AG08395 (cell line): ENCODE data around the gene SPAG5.
A peak's percentile ranks its signal among the peaks of the same experiment; 100 is the strongest.
"Not testable (repeated sequence)": the region's sequence is repeated elsewhere in the genome, so short reads cannot be mapped to it uniquely, and the experiment has no call there.

Source experiments
- DNase-seq: peaks from one replicate; pipeline ENCODE4 v3.0.0; 2012; ENCODE audit warnings: mixed read lengths, low spot score

SPAG5 gene

DNA sequence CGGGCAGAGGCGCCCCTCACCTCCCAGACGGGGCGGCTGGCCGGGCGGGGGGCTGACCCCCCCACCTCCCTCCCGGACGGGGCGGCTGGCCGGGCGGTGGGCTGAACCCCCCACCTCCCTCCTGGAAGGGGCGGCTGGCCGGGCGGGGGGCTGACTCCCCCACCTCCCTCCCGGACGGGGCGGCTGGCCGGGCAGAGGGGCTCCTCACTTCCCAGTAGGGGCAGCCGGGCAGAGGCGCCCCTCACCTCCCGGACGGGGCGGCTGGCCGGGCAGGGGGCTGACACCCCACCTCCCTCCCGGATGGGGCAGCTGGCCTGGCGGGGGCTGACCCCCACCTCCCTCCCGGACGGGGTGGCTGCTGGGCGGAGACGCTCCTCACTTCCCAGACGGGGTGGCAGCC, 5.2 kb upstream of the SPAG5 start:
- not testable (repeated sequence) for DNase-seq

DNA sequence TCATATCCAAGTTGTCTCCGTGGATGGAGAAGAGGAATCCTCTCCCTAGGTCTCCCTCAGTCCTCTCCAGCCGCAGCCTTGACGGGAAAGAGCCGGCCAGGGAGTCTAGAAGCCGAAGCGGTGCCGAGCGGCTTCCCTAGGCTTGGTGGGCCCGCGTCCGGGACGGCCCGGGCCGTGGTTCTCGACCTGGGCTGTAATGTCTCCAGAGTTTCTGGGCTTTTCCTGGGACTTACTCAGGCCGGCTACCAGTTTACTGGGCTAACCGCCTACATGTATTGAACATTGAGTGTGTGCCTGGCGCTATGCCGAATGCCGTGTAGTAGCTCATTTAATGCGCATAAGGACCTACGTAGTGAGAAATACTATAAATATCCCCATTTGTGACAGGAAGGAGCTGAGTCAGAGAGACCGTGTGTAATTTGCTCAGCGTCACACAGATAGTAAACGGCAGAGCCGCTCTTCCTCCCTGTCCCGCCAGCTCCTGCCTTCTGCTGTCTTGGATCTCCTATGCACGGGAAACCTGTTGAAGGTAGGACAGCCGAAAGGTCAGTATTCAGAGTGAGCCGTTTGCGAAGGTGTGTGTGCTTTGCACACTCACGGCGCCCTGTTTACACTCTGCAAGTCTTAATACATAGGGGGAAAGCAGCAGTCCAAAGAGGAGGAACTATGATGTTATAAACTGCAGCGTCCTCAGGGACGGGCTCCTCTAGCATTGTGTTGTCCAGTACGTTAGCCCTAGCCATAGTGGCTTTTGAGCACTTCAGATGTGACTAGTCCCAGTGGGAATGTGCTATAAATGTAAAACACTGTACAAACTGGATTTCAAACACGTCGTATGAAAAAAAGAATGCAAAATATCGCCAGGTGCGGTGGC, 723 bp upstream of the SPAG5 start:
- DNase-seq, result peak; percentile 85

DNA sequence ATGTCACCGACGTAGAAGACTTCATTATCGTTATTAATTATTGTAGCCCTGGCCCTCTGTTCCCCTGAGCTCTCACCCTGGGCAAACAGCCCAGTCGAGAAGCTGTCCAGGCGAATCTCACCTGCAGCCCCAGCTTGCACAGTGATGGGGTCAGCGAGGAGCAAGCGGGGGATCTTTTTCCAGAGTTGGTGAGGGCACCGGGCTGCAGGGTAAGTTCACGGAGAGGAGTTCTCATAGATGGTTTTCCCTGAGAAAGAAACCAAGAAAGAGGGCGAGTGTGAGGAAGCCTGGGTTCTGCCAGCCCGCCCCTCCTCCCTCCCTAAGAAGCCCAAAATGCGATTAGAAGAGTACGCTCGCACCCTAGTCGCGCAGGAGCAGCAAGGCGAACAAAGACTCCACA, 436 bp downstream of the SPAG5 start:
- no peak for DNase-seq

DNA sequence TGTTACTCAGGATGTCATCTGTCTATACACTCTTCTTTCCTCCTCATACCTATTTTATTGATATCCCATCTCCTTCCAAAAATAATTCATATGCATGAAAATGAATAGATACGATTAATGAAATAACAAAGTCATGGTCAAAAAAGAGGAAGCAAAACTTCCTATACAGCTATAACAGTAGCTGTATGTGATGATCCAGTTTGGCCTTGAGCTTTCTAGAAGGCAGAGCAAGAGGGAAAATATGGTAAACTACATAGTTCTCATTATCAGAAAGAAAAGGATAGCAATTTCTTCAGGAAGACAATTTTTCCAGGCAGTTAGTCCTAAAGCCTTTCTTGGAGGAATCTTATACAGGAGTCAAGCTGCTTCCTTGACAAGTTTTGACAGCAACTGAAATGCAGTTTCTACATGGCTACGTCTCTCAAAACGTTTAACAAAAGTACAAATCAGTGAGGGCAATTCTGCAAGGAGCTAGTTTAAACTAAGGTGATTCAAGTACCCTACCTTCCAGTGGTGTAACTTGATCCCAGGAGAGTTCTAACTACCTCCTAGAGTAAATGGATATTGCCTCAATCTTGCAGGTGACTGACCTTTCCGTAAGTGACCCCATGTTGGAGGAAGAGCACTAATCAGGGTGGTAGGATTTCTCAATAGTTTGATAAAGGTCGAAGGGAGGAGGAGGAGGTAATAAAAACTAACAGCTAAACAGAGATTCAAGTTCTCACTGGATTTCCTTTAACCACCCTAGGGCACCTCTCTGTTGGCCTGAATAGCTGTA, 1.0 kb downstream of the SPAG5 start:
- DNase-seq, result no peak

DNA sequence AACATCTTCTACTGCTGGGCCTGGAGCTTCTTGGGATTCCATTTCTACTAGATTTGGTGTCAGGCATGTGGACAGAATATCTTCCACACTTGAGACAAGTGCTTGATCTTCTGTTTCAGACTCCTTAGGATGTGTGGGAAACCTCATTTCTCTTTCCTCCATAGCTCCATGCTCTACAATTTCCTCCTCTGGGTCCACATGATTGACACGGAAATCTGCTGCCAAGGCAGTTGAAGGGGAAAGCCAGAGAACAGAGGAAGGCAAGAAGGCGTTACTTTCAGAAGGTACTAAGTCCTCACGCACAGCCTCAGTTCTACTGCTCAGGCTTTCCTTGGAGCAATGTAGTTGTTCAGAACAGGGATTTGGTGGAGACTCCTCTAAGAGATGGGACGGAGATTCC, 6.6 kb downstream of the SPAG5 start:
- DNase-seq, result no peak

DNA sequence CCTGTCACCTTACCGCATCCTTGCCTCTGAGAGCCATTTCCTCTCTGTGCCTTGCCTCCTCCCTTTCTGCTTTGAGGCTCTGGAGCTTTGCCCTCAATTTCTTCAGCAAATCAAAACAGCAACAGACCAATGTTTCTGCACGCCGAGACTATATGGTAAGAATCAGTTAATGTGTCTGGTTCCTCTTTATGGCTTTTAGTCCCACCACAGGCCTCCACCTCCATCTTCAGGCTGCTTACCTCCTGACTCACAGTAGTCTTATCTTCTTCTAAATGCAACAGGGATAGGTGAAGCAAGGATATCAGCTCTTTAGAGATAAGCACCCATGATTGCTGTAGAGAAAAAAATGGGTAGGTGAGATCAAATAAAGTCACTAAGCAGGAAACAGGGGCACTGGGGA, 13.0 kb downstream of the SPAG5 start:
- DNase-seq, result no peak

DNA sequence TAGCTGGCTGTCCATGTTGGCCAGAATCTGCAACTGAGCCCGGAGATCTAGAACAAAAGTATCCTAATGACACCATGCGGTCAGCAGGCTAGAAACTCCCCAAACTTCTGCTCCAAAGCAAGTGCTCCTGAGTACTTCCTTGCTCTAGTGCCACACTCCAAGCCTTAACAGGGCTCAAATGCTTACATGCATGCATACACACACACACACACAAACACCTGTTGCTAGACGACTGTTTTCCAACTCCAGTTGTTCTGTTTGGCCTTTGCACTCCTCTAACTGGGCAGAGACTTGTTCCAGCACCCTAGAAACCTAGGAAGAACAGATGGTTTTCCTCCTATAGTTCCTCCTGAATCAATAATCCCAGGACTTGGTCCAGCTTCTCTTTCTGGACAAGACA, 14.4 kb downstream of the SPAG5 start:
- no peak for DNase-seq

DNA sequence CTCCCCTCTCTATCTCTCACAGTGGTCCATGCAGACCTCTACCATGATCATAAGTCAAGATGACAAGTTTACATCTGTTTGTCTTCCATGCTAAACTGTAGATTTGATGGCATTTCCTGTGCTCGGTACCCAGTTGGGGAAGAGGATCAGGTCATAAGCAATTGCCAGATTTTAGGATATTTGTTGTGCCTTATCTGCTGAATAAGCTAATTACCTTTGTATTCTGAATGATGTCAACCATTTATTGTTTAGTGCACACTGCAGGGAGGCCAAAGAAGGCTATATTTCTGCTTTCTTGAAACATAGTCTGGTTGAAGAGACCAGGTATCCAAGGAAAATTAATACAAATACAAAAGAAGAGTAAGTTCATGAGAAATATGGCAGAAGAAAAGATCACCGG, 16.3 kb downstream of the SPAG5 start:
- no peak for DNase-seq

DNA sequence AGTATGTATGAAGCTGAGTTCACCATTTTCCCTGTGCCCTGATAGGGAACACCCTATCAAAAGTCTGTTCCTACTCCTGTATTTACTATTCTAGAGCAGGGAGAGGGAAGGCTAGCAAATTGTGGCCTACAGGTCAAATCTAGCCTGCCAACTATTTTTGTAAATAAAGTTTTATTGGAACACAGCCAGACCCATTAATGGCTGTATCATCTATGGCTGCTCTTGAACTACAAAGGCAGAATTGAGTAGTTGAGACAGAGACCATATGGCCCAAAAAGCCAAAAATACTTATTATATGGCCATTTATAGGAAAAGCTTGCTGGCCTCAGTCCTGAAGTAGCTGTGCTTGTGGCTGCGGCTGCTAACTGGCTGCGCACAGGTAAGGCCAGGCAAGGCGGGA, 17.9 kb downstream of the SPAG5 start:
- DNase-seq, result no peak

DNA sequence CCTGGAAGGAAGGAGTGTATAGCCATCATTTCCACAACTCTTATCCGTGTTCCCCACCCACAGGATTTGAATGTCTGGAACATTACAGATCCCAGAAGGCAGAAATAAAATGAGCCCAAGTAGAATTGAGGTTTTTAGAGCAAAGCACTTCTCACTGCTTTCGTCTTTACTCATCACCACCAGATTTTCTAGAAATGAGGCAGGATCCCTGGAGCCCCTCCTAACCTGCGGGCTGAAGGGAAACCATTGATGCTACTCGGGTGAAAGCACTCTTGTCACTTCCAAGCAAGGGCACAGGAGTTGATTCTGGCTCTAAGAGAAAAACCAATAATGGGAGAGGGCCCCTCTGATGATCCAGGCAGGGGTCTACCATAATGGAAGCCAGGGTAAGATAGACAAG, 19.3 kb downstream of the SPAG5 start:
- DNase-seq, result no peak

DNA sequence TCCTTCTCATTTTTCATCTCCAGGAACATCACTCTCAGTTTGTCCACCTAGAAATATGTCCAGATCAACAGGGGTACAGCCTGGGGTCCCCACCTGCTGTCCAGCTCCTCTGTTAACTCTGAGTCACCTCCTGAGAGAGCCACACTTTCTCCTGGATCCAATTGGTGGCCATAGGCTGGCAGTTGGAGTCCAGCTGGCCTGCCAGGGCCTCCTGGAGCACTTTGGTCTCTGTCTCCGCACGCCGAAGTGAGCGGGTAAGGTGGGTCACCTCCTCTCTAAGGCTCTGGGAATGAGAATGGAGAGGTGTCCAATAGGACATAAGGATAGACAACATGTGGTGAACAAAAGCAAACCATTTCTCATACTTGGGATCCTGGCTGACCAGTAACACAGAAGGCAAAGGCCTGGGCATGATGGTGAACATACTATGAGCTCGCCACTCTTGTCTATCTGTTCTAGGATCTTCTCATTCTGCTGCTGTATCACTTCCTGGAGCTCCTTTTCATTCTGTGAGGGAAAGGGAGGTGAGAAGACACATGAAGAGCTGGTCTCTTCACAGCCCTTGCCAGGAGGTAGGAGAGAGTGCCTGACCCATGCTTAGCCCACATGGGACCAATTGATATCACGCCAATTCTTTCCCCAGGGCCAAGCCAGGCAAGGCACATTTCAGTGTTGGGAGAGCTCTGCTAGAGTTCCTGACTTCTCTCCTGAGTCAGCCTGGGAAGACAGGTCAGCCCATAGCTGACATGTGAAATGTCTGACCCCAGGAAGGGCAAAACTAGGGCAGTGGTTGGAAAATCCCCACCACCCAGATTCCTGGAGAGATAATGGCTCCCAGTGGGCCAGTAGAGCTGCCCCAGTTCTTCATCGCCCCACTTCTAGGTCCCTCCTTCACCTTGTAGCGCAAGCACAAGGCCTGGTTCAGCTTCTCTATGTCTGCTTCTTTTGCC, 20.3 kb downstream of the SPAG5 start:
- DNase-seq, result no peak

DNA sequence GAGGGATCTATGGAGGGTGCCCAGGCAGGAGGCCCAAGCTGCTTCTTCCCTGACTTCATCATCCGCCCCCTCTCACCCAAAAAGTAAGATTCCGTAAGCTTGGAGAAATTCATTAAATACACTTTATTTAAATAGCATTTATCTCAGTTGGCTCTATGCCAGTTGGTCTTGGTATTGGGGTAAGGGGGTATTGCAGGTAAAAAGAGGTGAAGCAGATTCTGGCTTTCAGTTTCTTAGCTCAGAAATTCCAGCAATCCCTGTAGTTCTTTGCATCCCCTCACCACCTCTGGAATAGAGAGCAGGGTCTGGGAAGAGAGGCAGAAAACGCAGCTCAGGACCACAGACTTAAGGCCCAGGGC, 21.4 kb downstream of the SPAG5 start:
- DNase-seq, result no peak

DNA sequence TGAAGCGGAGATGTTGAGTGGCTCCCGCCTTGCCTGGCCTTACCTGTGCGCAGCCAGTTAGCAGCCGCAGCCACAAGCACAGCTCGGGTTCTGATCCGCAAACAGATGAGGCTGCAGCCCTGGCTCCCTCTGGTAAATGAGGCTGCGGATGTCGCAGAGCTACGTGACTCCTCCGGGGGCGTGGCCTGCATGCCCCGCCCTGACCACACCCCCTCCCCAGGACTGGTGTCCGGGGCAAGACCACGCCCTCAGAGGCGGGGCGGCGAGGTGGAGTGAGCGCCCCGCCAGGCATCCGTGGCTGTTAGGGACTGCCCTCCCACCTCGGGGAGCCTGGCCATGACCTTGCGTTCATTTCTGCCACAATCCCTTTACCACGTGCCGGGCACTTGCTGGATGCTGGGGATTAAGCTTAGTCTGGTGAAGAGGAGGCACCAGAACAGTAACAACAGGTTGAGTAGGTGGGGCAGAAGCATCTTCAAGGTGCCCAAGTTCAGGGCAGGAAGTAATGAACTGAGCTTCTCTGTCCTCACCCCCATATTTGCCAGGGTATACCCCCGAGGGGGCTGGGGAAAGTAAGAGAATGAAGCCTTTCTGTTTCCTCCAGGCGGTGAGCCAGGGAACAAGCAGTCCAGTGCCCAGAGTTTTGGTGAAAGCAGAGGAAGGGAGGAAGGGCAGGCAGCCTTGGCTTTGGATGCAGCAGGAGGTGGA, 21.9 kb downstream of the SPAG5 start, which contains the start of gene ALDOC:
Gene ALDOC (minus strand): TSS at position 138 of the 708 bp plus-strand sequence. CDS start 1,363 bp downstream, outside the sequence.
- peak; percentile 99 for DNase-seq

DNA sequence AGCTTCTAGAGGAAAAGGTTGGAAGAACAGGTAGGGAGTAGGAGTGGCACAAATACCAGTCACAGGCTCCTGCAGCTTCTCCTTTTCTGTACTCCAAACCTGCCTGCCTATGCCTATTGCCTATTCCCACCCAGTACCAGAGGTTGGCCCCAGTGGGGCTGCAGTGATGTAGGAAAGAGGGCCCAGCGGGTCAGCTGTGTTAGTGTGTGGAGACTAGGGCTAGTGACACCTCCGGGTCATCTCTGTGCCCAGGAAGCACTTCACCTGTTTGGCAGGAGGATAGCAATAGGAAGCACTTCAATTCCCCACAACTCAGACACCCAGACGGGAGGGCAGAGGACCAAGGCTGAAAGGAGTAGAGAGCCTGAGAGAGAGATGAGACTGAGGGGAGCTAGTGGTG, 22.8 kb downstream of the SPAG5 start:
- DNase-seq, result not testable (repeated sequence)

DNA sequence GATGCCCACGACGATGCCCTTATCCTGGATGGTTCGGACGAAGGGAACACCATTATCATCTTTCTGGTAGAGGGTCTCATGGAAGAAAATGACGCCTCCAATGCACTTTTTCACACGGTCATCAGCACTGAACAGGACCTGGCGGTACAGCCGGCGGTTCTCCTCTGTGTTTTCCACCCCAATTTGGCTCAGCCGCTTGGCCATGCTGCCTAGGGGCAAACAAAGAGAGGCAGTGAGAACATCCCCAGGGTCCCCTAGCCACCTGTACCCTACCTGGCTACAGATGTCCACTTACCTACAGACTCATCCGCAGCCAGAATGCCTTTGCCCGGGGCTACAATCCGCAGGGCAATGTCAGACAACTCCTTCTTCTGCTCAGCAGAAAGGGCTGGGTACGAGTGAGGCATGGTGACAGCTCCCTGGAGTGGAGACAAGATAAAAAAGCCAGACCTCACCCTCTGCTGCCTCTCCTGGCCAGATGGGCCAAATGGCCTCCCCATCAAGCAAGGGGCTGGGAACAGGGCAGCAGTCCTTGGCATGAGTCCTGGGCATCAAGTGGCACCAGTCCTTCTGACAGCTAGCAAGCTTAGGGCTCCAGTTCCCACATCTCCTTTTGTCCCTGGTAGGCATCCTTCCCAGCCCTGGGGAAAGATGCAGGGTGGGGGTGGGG, 23.6 kb downstream of the SPAG5 start:
- no peak for DNase-seq

DNA sequence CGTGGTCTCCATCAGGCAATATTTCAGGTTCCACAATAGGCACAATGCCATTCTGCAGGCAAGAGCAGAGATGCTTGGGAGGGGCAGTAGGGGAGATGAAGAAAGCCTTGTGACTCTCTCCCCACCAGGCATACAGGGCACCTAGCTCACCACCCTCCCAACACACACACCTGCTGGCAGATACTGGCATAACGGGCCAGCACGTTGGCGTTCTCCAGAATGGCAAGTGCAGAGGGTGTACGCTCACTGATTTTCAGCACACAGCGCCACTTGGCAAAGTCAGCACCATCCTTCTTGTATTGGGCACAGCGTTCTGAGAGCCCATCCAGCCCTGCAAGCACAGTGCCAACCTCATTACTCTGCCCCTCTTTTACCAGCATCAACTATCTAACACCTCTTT, 24.3 kb downstream of the SPAG5 start:
- no peak for DNase-seq

DNA sequence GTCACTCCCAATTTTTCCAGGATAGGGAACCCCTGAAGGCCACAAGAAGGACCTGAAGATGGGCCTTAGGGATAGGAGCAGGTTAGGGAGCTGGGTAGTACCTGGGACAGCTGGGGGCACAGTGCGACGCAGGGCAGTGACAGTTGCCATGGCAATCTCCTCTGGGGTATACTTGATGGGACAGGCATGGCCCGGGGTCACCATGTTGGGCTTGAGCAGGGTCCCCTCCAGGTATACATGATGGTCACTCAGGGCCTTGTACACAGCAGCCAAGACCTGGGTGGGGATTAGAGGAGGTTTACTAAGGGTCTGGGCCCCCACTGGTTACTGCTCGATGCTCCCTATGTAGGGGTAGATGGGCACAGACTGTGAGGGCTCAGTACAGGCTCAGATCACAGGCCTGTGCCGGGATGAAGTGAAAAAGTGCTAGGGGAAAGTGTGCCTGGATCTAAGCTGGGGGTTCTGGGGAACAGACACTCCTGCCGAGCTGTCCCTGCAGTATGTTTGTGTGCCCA, 24.8 kb downstream of the SPAG5 start:
- DNase-seq, result no peak

DNA sequence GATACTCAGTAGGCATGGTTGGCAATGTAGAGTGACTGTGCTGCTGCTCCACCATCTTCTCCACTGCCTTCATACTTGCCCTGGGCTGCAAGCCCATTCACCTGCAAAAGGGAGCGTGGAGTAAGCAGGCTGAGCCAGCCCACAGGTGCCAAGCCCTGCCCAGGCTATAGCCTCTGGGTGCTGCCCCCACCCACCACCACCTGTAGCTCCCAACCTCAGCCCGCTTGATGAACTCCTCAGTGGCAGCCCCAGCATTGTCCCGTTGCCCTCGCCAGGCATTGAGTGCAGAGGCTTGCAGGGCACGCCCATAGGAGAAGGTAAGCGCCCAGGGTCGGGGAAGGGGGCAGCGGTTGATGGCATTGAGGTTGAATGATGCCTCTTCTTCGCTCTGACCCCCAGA, 25.3 kb downstream of the SPAG5 start:
- no peak for DNase-seq

DNA sequence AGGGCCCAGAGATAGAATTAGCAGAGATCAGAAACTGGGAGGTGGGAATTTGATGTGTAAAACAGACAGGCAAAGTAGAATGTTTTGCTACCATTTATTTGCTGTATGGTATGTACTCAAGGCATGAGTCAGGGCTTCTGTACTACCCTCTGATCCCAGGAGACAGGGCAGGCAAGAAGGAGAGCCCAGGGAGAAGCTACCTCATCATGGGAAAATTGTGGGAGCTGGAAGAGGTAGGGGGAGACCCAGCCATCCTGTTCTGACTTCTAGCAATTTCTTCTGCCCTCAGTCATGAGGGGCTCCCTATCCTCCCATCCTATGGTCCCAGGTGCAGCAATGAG, 25.8 kb downstream of the SPAG5 start:
- no peak for DNase-seq

DNA sequence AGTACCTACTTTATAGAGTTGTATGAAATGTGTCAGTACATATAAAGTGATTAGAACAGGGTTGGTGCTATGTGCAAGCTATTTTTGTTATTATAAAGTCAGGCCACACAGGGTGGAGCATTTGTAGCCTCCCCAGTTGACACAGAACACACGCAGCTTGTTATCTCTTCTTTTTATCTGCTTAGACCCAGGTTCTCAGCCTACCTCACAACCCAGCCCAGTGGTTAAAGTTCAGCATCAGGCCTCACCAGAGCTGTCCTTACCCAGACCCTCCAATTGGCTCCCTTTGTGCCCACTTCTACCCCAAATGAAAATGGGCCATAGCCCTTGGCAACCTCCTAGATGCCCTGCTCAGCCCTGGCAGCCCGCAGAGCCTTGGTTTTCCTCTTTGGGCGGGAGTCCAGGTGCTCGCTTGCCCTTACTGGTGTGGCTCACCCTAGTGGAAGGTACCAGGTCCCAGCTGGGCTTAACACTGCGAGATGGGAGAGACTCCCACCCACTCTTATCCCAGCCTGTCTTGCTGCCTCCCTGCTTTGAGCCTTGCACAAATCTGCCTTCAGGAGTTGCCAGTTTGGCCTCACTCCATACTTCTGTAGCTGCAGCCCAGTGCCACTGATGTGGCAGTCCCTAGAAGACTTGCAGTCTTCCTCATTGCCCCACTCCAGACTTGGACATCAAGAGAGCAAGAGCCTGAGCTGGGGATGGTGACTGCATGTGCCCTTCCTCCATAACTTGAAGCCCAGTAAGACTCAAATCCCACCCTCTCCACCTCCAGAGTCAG, 26.4 kb downstream of the SPAG5 start:
- DNase-seq, result no peak
